ENCODE data around the gene PCDHA6. TPM values are rescaled to one million over a fixed set of nuclear protein-coding genes. Genes with fewer than 3 reads are reported as not detected.

The PCDHA6 gene, protein sequence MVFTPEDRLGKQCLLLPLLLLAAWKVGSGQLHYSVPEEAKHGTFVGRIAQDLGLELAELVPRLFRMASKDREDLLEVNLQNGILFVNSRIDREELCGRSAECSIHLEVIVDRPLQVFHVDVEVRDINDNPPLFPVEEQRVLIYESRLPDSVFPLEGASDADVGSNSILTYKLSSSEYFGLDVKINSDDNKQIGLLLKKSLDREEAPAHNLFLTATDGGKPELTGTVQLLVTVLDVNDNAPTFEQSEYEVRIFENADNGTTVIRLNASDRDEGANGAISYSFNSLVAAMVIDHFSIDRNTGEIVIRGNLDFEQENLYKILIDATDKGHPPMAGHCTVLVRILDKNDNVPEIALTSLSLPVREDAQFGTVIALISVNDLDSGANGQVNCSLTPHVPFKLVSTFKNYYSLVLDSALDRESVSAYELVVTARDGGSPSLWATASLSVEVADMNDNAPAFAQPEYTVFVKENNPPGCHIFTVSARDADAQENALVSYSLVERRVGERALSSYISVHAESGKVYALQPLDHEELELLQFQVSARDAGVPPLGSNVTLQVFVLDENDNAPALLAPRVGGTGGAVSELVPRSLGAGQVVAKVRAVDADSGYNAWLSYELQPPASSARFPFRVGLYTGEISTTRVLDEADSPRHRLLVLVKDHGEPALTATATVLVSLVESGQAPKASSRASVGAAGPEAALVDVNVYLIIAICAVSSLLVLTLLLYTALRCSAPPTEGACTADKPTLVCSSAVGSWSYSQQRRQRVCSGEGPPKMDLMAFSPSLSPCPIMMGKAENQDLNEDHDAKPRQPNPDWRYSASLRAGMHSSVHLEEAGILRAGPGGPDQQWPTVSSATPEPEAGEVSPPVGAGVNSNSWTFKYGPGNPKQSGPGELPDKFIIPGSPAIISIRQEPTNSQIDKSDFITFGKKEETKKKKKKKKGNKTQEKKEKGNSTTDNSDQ
- under 0.01 TPM in 1 of 2 replicates, not detected in the other for total RNA-seq (2012; rRNA removed)
- 0.03 TPM in 1 of 2 replicates, not detected in the other for polyA plus RNA-seq (2012; rRNA removed)
- 0.03 and 0.12 TPM in 2 replicates for polyA plus RNA-seq (2012; cell fraction: cytosol; rRNA removed)
- 0.04 and 0.08 TPM in 2 replicates for polyA plus RNA-seq (2012; cell fraction: nucleus; rRNA removed; ENCODE audit: low replicate concordance)
- not detected for Bru-seq, nascent RNA
- percentile 14 among the genes with signal in this experiment for BruChase-seq, experiment 1, labeled RNA remaining after a 6-hour chase
- percentile 32 among the genes with signal in this experiment for BruChase-seq, experiment 2, labeled RNA remaining after a 2-hour chase
- long read RNA-seq = 0 reads

DNA sequence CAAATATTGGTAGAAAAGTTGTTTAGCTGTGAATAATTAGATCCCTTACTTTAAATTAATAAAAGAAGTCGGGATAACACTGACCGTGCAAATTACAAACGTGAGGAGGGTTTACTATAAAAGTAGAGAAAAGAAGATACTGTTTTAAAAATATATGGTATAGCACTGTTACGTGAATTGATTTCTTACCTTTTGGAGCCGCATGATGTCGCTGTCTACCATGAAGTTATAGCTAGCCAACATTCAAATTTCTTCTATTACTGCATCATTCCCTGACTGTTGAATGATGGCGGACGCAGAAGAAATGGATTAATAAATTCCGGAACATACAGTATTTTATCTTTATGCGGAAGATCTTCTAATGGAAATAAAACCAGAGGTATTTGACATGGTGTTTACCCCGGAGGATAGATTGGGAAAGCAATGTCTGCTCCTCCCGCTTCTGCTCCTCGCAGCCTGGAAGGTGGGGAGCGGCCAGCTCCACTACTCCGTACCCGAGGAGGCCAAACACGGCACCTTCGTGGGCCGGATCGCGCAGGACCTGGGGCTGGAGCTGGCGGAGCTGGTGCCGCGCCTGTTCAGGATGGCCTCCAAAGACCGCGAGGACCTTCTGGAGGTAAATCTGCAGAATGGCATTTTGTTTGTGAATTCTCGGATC lies at the start of gene PCDHA6:
TSS of gene PCDHA6 (plus strand) at position 257 of the 658 bp plus-strand sequence. CDS start at position 389, 132 bp downstream.
- POLR2A ChIA-PET (ENCODE audit: unreplicated experiment) = no interaction called here
- H3K23ac ChIP-seq (ENCODE audit: low read depth, low read length) = no peak within 1 kb of the TSS
- no peak within 1 kb of the TSS for H3K4me2 ChIP-seq (ENCODE audit: low read depth, low read length)
- no peak within 1 kb of the TSS for H2AFZ ChIP-seq (replicated peaks; ENCODE audit: low read length, poor library complexity)
- no peak within 1 kb of the TSS for H2BK5ac ChIP-seq (ENCODE audit: low read depth, low read length, poor library complexity, severe bottlenecking)
- H3K4ac ChIP-seq (ENCODE audit: low read depth, low read length) = no peak within 1 kb of the TSS
- no peak within 1 kb of the TSS for H3K9ac ChIP-seq (ENCODE audit: low read depth, low read length)
- no peak within 1 kb of the TSS for H2BK20ac ChIP-seq (ENCODE audit: low read depth, low read length)
- H4K5ac ChIP-seq (ENCODE audit: low read depth, low read length) = no peak within 1 kb of the TSS
- in situ Hi-C loops (cut with MboI; ENCODE audit: low sequenced_read_pairs) (no loop called here), dilution Hi-C loops (cut with HindIII; ENCODE audit: low sequenced_read_pairs, unreplicated experiment) (no loop called here), intact Hi-C loops (cut with micrococcal nuclease) (no loop called here)
- TF ChIP-seq POLR2A (IDR thresholded peaks at IDR 0.05; ENCODE audit: low read depth, low read length) (no peak), CHD1 (IDR thresholded peaks at IDR 0.05; ENCODE audit: low read depth, low read length) (no peak), MAZ (IDR thresholded peaks at IDR 0.05; ENCODE audit: borderline replicate concordance, low read depth, low read length) (no peak), MAFK (IDR thresholded peaks at IDR 0.05; ENCODE audit: low read depth, low read length) (no peak), NFE2L2 (IDR thresholded peaks at IDR 0.05; ENCODE audit: low read depth, low read length) (no peak), MXI1 (IDR thresholded peaks at IDR 0.05; ENCODE audit: borderline replicate concordance, low read depth, low read length) (no peak), RAD21 (IDR thresholded peaks at IDR 0.05; ENCODE audit: low read length) (no peak), RCOR1 (IDR thresholded peaks at IDR 0.05; ENCODE audit: insufficient replicate concordance, low read length) (no peak)
- no peak within 1 kb of the TSS for H2BK120ac ChIP-seq (ENCODE audit: low read depth, low read length)
- 20% methylated on average over 3 of the region's 27 CpGs; no CpG with 5 or more reads in 1 of the 2 experiments for WGBS, 2 experiments (ENCODE audit: extremely low coverage in 2 of 2, insufficient read length in 1 of 2)
- H2AK5ac ChIP-seq (ENCODE audit: low read depth, low read length) = no peak within 1 kb of the TSS
- no peak within 1 kb of the TSS for H3K27ac ChIP-seq (ENCODE audit: insufficient read depth, low read length)
- ATAC-seq (ENCODE audit: low read depth) (no peak), DNase-seq (no peak)
- no peaks in the 10 kb centered on the region for H3K27me3 ChIP-seq (ENCODE audit: control insufficient read depth, insufficient read depth, low read length)
- H4K8ac ChIP-seq (ENCODE audit: low read depth in 2 of 2, low read length in 2 of 2) = no peak within 1 kb of the TSS
- H3K36me3 ChIP-seq (ENCODE audit: control insufficient read depth, insufficient read depth, low read length) = no peaks in the 10 kb centered on the region
- CTCF ChIA-PET = no interaction called here
- no peak within 1 kb of the TSS for H3K4me3 ChIP-seq (ENCODE audit: insufficient read depth, low read depth, low read length)
- H3K79me1 ChIP-seq (ENCODE audit: low read depth in 1 of 2, low read length in 2 of 2) = no peaks in the 10 kb centered on the region
- no peaks in the 10 kb centered on the region for H3K4me1 ChIP-seq (ENCODE audit: control insufficient read depth, insufficient read depth, low read length)
- no peak within 1 kb of the TSS for H2BK15ac ChIP-seq (ENCODE audit: low read depth, low read length)
- no peak within 1 kb of the TSS for H2AK9ac ChIP-seq (replicated peaks; ENCODE audit: low read depth, low read length, poor library complexity)
- no peak within 1 kb of the TSS for H3K18ac ChIP-seq (ENCODE audit: low read depth, low read length)
- no peak within 1 kb of the TSS for H4K91ac ChIP-seq (ENCODE audit: insufficient read depth, low read depth, low read length)
- H3K9me3 ChIP-seq (ENCODE audit: control insufficient read depth, insufficient read depth, low read length) = peaks cover 13% of the 10 kb centered on the region
- no peaks in the 10 kb centered on the region for H3K9me1 ChIP-seq (ENCODE audit: insufficient read depth, low read length)
- no TSS peak for BruUV-seq (replicated peaks)
- H3K14ac ChIP-seq (replicated peaks; ENCODE audit: low read depth, low read length) = no peak within 1 kb of the TSS
- H3K56ac ChIP-seq (ENCODE audit: extremely low read depth, insufficient read depth, low read length) = no peak within 1 kb of the TSS
- no peaks in the 10 kb centered on the region for H4K20me1 ChIP-seq (ENCODE audit: insufficient read depth, low read length)
